HEK293 (cell line): ENCODE results near the gene EPHA2.
A peak's percentile ranks its signal among the peaks of the same experiment; 100 is the strongest.

Experiments used
- CTCF ChIA-PET: fragments of 350-600 bp; formaldehyde crosslinking; extraction: SDS; loops from one replicate; lab custom pipeline; 2021; ENCODE audit warnings: antibody characterized with exemption; lab: Yijun Ruan, JAX
- POLR2A ChIA-PET: fragments of 300-600 bp; formaldehyde crosslinking; extraction: SDS; loops from one replicate; lab custom pipeline; 2020; ENCODE audit warnings: antibody characterized with exemption, inconsistent platforms; lab: Yijun Ruan, JAX
- H3K27ac ChIP-seq: fragments of 200-500 bp; sonication (Bioruptor generic); 2 replicates; pipeline ENCODE4 v1.5.1; 2014; ENCODE audit warnings: low read depth, low read length, control low read depth, inconsistent platforms; ENCODE audit errors: extremely low read depth
- H3K36me3 ChIP-seq, 2 experiments: fragments of 200-500 bp in 1 of 2; sonication (Bioruptor generic) in 1 of 2; 1 replicate in 1 of 2; 2 replicates in 1 of 2; pipeline ENCODE4 v1.5.1; 2014 to 2017; ENCODE audit warnings: inconsistent platforms in 2 of 2, low read length in 2 of 2; ENCODE audit not compliant: control insufficient read depth in 2 of 2, insufficient read depth in 1 of 2
- H3K4me1 ChIP-seq: fragments of 200-500 bp; sonication (Bioruptor generic); 2 replicates; pipeline ENCODE4 v1.5.1; 2014; ENCODE audit warnings: mild to moderate bottlenecking, low read length, inconsistent platforms; ENCODE audit not compliant: control insufficient read depth, insufficient read depth
- H3K4me3 ChIP-seq: 2 replicates; pipeline ENCODE4 v1.5.1; 2011; ENCODE audit warnings: low read depth, mild to moderate bottlenecking, control low read depth, low read length, moderate library complexity
- H3K9me3 ChIP-seq: fragments of 200-500 bp; sonication (Bioruptor generic); 2 replicates; pipeline ENCODE4 v1.5.1; 2014; ENCODE audit warnings: low read depth, low read length, inconsistent platforms; ENCODE audit not compliant: control insufficient read depth, insufficient read depth
- HOXD13 ChIP-seq: sonication (generic); formaldehyde crosslinking; IDR thresholded peaks from 2 replicates; pipeline ENCODE4 v1.8.0; 2022; ENCODE audit warnings: missing genetic modification reagents, borderline replicate concordance
- MYNN ChIP-seq: fragments of 450-650 bp; formaldehyde crosslinking; IDR thresholded peaks from 2 replicates; pipeline ENCODE4 v1.5.1; 2016; ENCODE audit warnings: missing biosample characterization, missing genetic modification characterization, borderline replicate concordance
- MZF1 ChIP-seq: fragments of 450-650 bp; formaldehyde crosslinking; IDR thresholded peaks from 2 replicates; pipeline ENCODE4 v1.5.1; 2017; ENCODE audit warnings: missing biosample characterization, missing genetic modification characterization, borderline replicate concordance
- SP3 ChIP-seq: fragments of 450-650 bp; formaldehyde crosslinking; IDR thresholded peaks from 2 replicates; pipeline ENCODE4 v1.5.1; 2016; ENCODE audit warnings: missing biosample characterization, missing genetic modification characterization
- WT1 ChIP-seq: fragments of 450-650 bp; formaldehyde crosslinking; IDR thresholded peaks from 2 replicates; pipeline ENCODE4 v1.5.1; 2016; ENCODE audit warnings: missing biosample characterization, missing genetic modification characterization
- ZBTB1 ChIP-seq: fragments of 450-650 bp; formaldehyde crosslinking; IDR thresholded peaks from 2 replicates; pipeline ENCODE4 v1.5.1; 2016; ENCODE audit warnings: missing biosample characterization, missing genetic modification characterization
- ZBTB17 ChIP-seq: fragments of 450-650 bp; formaldehyde crosslinking; IDR thresholded peaks from 2 replicates; pipeline ENCODE4 v1.5.1; 2016; ENCODE audit warnings: missing biosample characterization, missing genetic modification characterization
- ZBTB21 ChIP-seq: fragments of 450-650 bp; formaldehyde crosslinking; IDR thresholded peaks from 2 replicates; pipeline ENCODE4 v1.5.1; 2017; ENCODE audit warnings: missing biosample characterization, missing genetic modification characterization
- ZFP37 ChIP-seq: fragments of 450-650 bp; formaldehyde crosslinking; IDR thresholded peaks from 2 replicates; pipeline ENCODE4 v1.5.1; 2016; ENCODE audit warnings: missing biosample characterization, missing genetic modification characterization
- ZNF114 ChIP-seq: fragments of 450-650 bp; formaldehyde crosslinking; IDR thresholded peaks from 2 replicates; pipeline ENCODE4 v1.5.0; 2017; ENCODE audit warnings: missing biosample characterization, missing genetic modification characterization
- ZNF19 ChIP-seq: fragments of 450-650 bp; formaldehyde crosslinking; IDR thresholded peaks from 2 replicates; pipeline ENCODE4; 2016; ENCODE audit warnings: missing biosample characterization, missing genetic modification characterization, low read depth
- ZNF211 ChIP-seq: fragments of 450-650 bp; formaldehyde crosslinking; IDR thresholded peaks from 2 replicates; pipeline ENCODE4 v1.5.1; 2016; ENCODE audit warnings: low read depth, missing biosample characterization, missing genetic modification characterization
- ZNF214 ChIP-seq: fragments of 450-650 bp; formaldehyde crosslinking; IDR thresholded peaks from 2 replicates; pipeline ENCODE4 v1.5.1; 2017; ENCODE audit warnings: missing biosample characterization, mild to moderate bottlenecking, missing genetic modification characterization, borderline replicate concordance
- ZNF248 ChIP-seq: fragments of 450-650 bp; formaldehyde crosslinking; IDR thresholded peaks from 2 replicates; pipeline ENCODE4 v1.5.1; 2017; ENCODE audit warnings: missing biosample characterization, missing genetic modification characterization
- ZNF274 ChIP-seq, 2 experiments: fragments of 200-500 bp in 1 of 2; fragments of 450-650 bp in 1 of 2; sonication (Bioruptor generic) in 1 of 2; formaldehyde crosslinking in 1 of 2; IDR thresholded peaks; 2 replicates each; pipeline versions ENCODE4 v1.5.1 to v1.6.1; 2014 to 2016; ENCODE audit warnings: borderline replicate concordance in 1 of 2, inconsistent platforms in 1 of 2, low read length in 1 of 2, missing biosample characterization in 1 of 2, missing genetic modification characterization in 1 of 2
- ZNF391 ChIP-seq: fragments of 450-650 bp; formaldehyde crosslinking; IDR thresholded peaks from 2 replicates; pipeline ENCODE4 v1.5.1; 2016; ENCODE audit warnings: low read depth, missing biosample characterization, missing genetic modification characterization, borderline replicate concordance
- ZNF549 ChIP-seq: fragments of 450-650 bp; IDR thresholded peaks from 2 replicates; pipeline ENCODE4 v1.5.1; 2018; ENCODE audit warnings: missing biosample characterization, missing genetic modification characterization, mild to moderate bottlenecking, inconsistent platforms, moderate library complexity
- ZNF558 ChIP-seq: fragments of 450-650 bp; formaldehyde crosslinking; IDR thresholded peaks from 2 replicates; pipeline ENCODE4 v1.5.1; 2016; ENCODE audit warnings: missing biosample characterization, missing genetic modification characterization
- ZNF571 ChIP-seq: fragments of 450-650 bp; formaldehyde crosslinking; IDR thresholded peaks from 2 replicates; pipeline ENCODE4 v1.5.0; 2017; ENCODE audit warnings: missing biosample characterization, missing genetic modification characterization
- ZNF677 ChIP-seq: fragments of 450-650 bp; IDR thresholded peaks from 2 replicates; pipeline ENCODE4 v1.5.0; 2018; ENCODE audit warnings: missing biosample characterization, mild to moderate bottlenecking, missing genetic modification characterization, moderate library complexity
- ZNF76 ChIP-seq: fragments of 450-650 bp; formaldehyde crosslinking; IDR thresholded peaks from 2 replicates; pipeline ENCODE4; 2016; ENCODE audit warnings: low read depth, missing biosample characterization, missing genetic modification characterization, borderline replicate concordance
- ZNF777 ChIP-seq: fragments of 450-650 bp; formaldehyde crosslinking; IDR thresholded peaks from 2 replicates; pipeline ENCODE4 v1.5.1; 2017; ENCODE audit warnings: missing biosample characterization, missing genetic modification characterization, borderline replicate concordance
- ZNF785 ChIP-seq: fragments of 450-650 bp; formaldehyde crosslinking; IDR thresholded peaks from 2 replicates; pipeline ENCODE4 v1.5.1; 2016; ENCODE audit warnings: missing biosample characterization, missing genetic modification characterization
- ZNF830 ChIP-seq: fragments of 450-650 bp; IDR thresholded peaks from 2 replicates; pipeline ENCODE4 v1.5.0; 2018; ENCODE audit warnings: missing biosample characterization, missing genetic modification characterization, low read depth, mild to moderate bottlenecking, moderate library complexity
- TF ChIP-seq, protein P1 (sequence below): fragments of 450-650 bp; formaldehyde crosslinking; IDR thresholded peaks from 2 replicates; pipeline ENCODE4 v1.5.1; 2016; ENCODE audit warnings: missing biosample characterization, missing genetic modification characterization
- TF ChIP-seq, protein P2 (sequence below): fragments of 450-650 bp; formaldehyde crosslinking; IDR thresholded peaks from 2 replicates; pipeline ENCODE4 v1.5.1; 2016; ENCODE audit warnings: missing biosample characterization, missing genetic modification characterization
- TF ChIP-seq, protein P3 (sequence below): fragments of 450-650 bp; formaldehyde crosslinking; conservative IDR thresholded peaks from 2 replicates; pipeline ENCODE4 v1.5.1; 2016; ENCODE audit warnings: low read depth, missing biosample characterization, missing genetic modification characterization
- TF ChIP-seq, protein P4 (sequence below): fragments of 450-650 bp; formaldehyde crosslinking; IDR thresholded peaks from 2 replicates; pipeline ENCODE4 v1.5.1; 2017; ENCODE audit warnings: missing biosample characterization, missing genetic modification characterization

The EPHA2 gene

DNA sequence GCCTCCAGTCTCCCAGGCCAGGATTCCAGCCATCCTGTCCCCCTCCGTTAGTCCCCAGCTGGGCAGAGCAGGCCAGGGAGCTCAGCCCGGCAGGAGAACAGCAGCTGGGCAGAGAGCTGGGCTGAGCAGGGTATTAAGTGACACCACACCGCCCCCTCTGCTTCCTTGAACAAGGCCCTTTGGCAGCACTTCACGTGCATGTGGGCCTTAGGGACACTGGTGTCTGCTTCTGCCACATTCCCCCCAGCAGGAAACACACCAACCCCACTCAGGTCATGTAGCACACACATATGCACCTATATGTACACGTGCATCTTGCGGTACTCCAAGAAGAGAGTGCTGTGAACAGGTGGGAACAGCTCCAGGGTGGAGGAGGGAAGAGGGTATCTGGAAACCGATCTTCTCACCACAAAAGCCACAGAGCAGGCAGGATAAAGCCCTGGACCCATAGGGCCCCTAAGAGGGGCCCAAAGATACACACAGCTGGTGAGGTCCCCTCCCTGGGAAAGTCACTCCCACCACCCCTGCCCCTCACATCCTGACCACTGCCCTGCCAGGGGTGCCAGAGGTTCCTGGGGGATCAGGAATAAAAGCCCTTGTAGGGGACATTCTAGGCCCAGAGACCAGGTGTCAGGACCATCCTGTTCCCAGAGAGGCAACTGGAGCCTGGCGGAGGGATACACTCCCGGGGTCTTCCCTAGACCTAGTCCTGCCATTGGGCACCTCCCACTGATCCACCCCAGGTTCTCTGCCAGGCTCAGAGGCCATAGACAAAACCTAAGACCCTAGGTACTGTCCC is 4.5 kb downstream of the EPHA2 start:
- POLR2A ChIA-PET, result interaction anchor here (0.6 to 1.6 kb wide), 4 partner anchors 13 to 69 kb away, joined by 3 read pairs; no protein-coding TSS in a partner anchor
- H3K27ac ChIP-seq, result peak overlapping the region; percentile 42
- peaks cover 5 to 49% of the 10 kb centered on the region in 2 experiments; a peak in 2 of 3 replicates for H3K36me3 ChIP-seq
- no peak for TF ChIP-seq ZNF777 (tag by site-specific recombination)
- no peak for TF ChIP-seq ZNF830 (tag by site-specific recombination)
- TF ChIP-seq MZF1 (tag by site-specific recombination), result no peak
- no peak for TF ChIP-seq SP3
- no peak for TF ChIP-seq ZNF248 (tag by site-specific recombination)
- TF ChIP-seq ZNF558 (tag by site-specific recombination), result no peak
- TF ChIP-seq, protein P1, sequence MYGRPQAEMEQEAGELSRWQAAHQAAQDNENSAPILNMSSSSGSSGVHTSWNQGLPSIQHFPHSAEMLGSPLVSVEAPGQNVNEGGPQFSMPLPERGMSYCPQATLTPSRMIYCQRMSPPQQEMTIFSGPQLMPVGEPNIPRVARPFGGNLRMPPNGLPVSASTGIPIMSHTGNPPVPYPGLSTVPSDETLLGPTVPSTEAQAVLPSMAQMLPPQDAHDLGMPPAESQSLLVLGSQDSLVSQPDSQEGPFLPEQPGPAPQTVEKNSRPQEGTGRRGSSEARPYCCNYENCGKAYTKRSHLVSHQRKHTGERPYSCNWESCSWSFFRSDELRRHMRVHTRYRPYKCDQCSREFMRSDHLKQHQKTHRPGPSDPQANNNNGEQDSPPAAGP (tag by site-specific recombination), result no peak
- no peak for TF ChIP-seq ZNF76 (tag by site-specific recombination)
- TF ChIP-seq HOXD13 (CRISPR knock-in tag), result no peak
- TF ChIP-seq ZNF785 (tag by site-specific recombination), result no peak
- TF ChIP-seq ZNF114 (tag by site-specific recombination), result no peak
- TF ChIP-seq ZNF549 (tag by site-specific recombination), result no peak
- no peak for TF ChIP-seq ZNF19 (tag by site-specific recombination)
- no peak for TF ChIP-seq ZNF214 (tag by site-specific recombination)
- no peak for TF ChIP-seq ZBTB17
- TF ChIP-seq, protein P2, sequence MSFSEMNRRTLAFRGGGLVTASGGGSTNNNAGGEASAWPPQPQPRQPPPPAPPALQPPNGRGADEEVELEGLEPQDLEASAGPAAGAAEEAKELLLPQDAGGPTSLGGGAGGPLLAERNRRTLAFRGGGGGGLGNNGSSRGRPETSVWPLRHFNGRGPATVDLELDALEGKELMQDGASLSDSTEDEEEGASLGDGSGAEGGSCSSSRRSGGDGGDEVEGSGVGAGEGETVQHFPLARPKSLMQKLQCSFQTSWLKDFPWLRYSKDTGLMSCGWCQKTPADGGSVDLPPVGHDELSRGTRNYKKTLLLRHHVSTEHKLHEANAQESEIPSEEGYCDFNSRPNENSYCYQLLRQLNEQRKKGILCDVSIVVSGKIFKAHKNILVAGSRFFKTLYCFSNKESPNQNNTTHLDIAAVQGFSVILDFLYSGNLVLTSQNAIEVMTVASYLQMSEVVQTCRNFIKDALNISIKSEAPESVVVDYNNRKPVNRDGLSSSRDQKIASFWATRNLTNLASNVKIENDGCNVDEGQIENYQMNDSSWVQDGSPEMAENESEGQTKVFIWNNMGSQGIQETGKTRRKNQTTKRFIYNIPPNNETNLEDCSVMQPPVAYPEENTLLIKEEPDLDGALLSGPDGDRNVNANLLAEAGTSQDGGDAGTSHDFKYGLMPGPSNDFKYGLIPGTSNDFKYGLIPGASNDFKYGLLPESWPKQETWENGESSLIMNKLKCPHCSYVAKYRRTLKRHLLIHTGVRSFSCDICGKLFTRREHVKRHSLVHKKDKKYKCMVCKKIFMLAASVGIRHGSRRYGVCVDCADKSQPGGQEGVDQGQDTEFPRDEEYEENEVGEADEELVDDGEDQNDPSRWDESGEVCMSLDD (tag by site-specific recombination), result no peak
- no peak for TF ChIP-seq MYNN (tag by site-specific recombination)
- TF ChIP-seq, protein P3, sequence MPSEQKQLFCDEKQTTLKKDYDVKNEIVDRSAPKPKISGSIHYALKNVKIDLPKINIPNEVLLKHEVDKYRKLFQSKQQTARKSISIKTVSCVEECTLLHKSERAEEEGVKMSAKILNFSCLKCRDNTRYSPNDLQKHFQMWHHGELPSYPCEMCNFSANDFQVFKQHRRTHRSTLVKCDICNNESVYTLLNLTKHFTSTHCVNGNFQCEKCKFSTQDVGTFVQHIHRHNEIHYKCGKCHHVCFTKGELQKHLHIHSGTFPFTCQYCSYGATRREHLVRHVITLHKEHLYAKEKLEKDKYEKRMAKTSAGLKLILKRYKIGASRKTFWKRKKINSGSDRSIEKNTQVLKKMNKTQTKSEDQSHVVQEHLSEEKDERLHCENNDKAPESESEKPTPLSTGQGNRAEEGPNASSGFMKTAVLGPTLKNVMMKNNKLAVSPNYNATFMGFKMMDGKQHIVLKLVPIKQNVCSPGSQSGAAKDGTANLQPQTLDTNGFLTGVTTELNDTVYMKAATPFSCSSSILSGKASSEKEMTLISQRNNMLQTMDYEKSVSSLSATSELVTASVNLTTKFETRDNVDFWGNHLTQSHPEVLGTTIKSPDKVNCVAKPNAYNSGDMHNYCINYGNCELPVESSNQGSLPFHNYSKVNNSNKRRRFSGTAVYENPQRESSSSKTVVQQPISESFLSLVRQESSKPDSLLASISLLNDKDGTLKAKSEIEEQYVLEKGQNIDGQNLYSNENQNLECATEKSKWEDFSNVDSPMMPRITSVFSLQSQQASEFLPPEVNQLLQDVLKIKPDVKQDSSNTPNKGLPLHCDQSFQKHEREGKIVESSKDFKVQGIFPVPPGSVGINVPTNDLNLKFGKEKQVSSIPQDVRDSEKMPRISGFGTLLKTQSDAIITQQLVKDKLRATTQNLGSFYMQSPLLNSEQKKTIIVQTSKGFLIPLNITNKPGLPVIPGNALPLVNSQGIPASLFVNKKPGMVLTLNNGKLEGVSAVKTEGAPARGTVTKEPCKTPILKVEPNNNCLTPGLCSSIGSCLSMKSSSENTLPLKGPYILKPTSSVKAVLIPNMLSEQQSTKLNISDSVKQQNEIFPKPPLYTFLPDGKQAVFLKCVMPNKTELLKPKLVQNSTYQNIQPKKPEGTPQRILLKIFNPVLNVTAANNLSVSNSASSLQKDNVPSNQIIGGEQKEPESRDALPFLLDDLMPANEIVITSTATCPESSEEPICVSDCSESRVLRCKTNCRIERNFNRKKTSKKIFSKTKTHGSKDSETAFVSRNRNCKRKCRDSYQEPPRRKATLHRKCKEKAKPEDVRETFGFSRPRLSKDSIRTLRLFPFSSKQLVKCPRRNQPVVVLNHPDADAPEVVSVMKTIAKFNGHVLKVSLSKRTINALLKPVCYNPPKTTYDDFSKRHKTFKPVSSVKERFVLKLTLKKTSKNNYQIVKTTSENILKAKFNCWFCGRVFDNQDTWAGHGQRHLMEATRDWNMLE (tag by site-specific recombination), result no peak
- no peak for TF ChIP-seq ZBTB21 (tag by site-specific recombination)
- TF ChIP-seq ZNF391 (tag by site-specific recombination), result no peak
- no peak for TF ChIP-seq ZBTB1 (tag by site-specific recombination)
- no peak for TF ChIP-seq ZNF274 (IDR thresholded peaks at IDR 0.05; ENCODE audit: low read length)
- no peak for TF ChIP-seq ZNF274 (tag by site-specific recombination; IDR thresholded peaks at IDR 0.05; ENCODE audit: borderline replicate concordance)
- TF ChIP-seq, protein P4, sequence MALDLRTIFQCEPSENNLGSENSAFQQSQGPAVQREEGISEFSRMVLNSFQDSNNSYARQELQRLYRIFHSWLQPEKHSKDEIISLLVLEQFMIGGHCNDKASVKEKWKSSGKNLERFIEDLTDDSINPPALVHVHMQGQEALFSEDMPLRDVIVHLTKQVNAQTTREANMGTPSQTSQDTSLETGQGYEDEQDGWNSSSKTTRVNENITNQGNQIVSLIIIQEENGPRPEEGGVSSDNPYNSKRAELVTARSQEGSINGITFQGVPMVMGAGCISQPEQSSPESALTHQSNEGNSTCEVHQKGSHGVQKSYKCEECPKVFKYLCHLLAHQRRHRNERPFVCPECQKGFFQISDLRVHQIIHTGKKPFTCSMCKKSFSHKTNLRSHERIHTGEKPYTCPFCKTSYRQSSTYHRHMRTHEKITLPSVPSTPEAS (tag by site-specific recombination), result no peak
- TF ChIP-seq ZNF211, result no peak
- TF ChIP-seq ZNF677, result no peak
- no peak for TF ChIP-seq ZNF571 (tag by site-specific recombination)
- no peak for TF ChIP-seq WT1 (tag by site-specific recombination)
- TF ChIP-seq ZFP37 (tag by site-specific recombination), result no peak

More for the DNA sequence above, 4.5 kb downstream of the EPHA2 start:
- Histone ChIP-seq H3K9me3 (no peaks in the 10 kb centered on the region), H3K4me3 (no peak overlapping the region), H3K4me1 (peaks cover 6% of the 10 kb centered on the region; the same call in 1 of the 2 replicates)
- CTCF ChIA-PET, result interaction anchor here (0.6 to 7.8 kb wide), 2 partner anchors 72 to 568 kb away, joined by 3 to 117 read pairs; no protein-coding TSS in a partner anchor
